H1 (cell line): ENCODE data around the gene RALGDS. TPM values are rescaled to one million over a fixed set of nuclear protein-coding genes. Genes with fewer than 3 reads are reported as not detected.

ENCODE experiments used
- CTCF ChIA-PET: fragments of 300-600 bp; sonication (Branson Sonifier 250); formaldehyde crosslinking; loops from one replicate; lab custom pipeline; 2021; ENCODE audit not compliant: partially characterized antibody; lab: Charles Lee
- POLR2A ChIA-PET: fragments of 300-600 bp; sonication (Branson Sonifier 250); formaldehyde crosslinking; loops from one replicate; lab custom pipeline; 2021; ENCODE audit warnings: inconsistent platforms; ENCODE audit not compliant: partially characterized antibody; lab: Charles Lee
- DNase-seq, 2 experiments: peaks; one replicate each; pipeline versions ENCODE4 v3.0.0 to v3.0.0-alpha.2; 2010 to 2022; ENCODE audit warnings: low spot score in 2 of 2, low read depth in 1 of 2, mixed read lengths in 1 of 2
- FAIRE-seq: peaks from 2 replicates; lab custom pipeline; 2011; peaks lifted over from hg19 to GRCh38; lab: Jason Lieb, UNC
- H2AFZ ChIP-seq: 2 replicates; pipeline ENCODE4 v1.8.1; 2012; ENCODE audit warnings: low read length, inconsistent platforms
- H2AK5ac ChIP-seq: 2 replicates; pipeline ENCODE4 v1.6.1; 2013; ENCODE audit warnings: low read depth, low read length
- H2BK120ac ChIP-seq: replicated peaks from 2 replicates; pipeline ENCODE3; 2013; ENCODE audit warnings: low read depth, low read length, inconsistent platforms
- H2BK12ac ChIP-seq: 2 replicates; pipeline ENCODE4 v1.6.1; 2013; ENCODE audit warnings: low read depth, low read length
- H2BK15ac ChIP-seq: 2 replicates; pipeline ENCODE4 v1.6.1; 2013; ENCODE audit warnings: low read length
- H2BK20ac ChIP-seq: 2 replicates; pipeline ENCODE4 v1.6.1; 2013; ENCODE audit warnings: low read length
- H2BK5ac ChIP-seq: 2 replicates; pipeline ENCODE4 v1.6.1; 2013; ENCODE audit warnings: low read depth, low read length
- H3K14ac ChIP-seq: 2 replicates; pipeline ENCODE4 v1.6.1; 2013; ENCODE audit warnings: inconsistent platforms; ENCODE audit not compliant: insufficient read length
- H3K18ac ChIP-seq: 2 replicates; pipeline ENCODE4 v1.6.1; 2013; ENCODE audit warnings: low read length; ENCODE audit errors: extremely low read depth
- H3K23ac ChIP-seq: 2 replicates; pipeline ENCODE4 v1.6.1; 2013; ENCODE audit warnings: inconsistent platforms; ENCODE audit not compliant: insufficient read length
- H3K23me2 ChIP-seq: 2 replicates; pipeline ENCODE4 v1.6.1; 2013; ENCODE audit warnings: low read depth, low read length
- H3K27ac ChIP-seq: 2 replicates; pipeline ENCODE4 v1.6.1; 2011; ENCODE audit warnings: low read depth, low read length, inconsistent platforms
- H3K27me3 ChIP-seq, 4 experiments: replicated peaks in 1 of 4; 1 replicate in 1 of 4; 2 replicates in 3 of 4; pipeline versions ENCODE4 v1.6.1 to v1.8.1; 2011 to 2013; ENCODE audit warnings: low read length in 3 of 4, mild to moderate bottlenecking in 3 of 4, inconsistent platforms in 2 of 4, mixed read lengths in 2 of 4, moderate library complexity in 1 of 4; ENCODE audit not compliant: control insufficient read depth in 3 of 4, insufficient read depth in 3 of 4; ENCODE audit errors: extremely low read depth in 1 of 4
- H3K36me3 ChIP-seq, 4 experiments: 2 replicates each; pipeline versions ENCODE4 v1.6.1 to v1.8.1; 2011 to 2013; ENCODE audit warnings: mild to moderate bottlenecking in 4 of 4, low read length in 3 of 4, moderate library complexity in 2 of 4, control low read depth in 1 of 4, inconsistent platforms in 1 of 4; ENCODE audit not compliant: insufficient read depth in 4 of 4, control insufficient read depth in 2 of 4
- H3K4ac ChIP-seq: replicated peaks from 2 replicates; pipeline ENCODE3; 2013; ENCODE audit warnings: low read length, low read depth, mixed read lengths, inconsistent platforms; ENCODE audit not compliant: insufficient read length
- H3K4me1 ChIP-seq, 4 experiments: replicated peaks in 1 of 4; 1 replicate in 1 of 4; 2 replicates in 3 of 4; pipeline versions ENCODE4 v1.6.1 to v1.8.1; 2011 to 2013; ENCODE audit warnings: low read length in 3 of 4, inconsistent platforms in 2 of 4, mixed read lengths in 1 of 4; ENCODE audit not compliant: insufficient read depth in 4 of 4, control insufficient read depth in 3 of 4
- H3K4me2 ChIP-seq, 2 experiments: 2 replicates each; pipeline versions ENCODE4 v1.6.1 to v1.8.1; 2011 to 2013; ENCODE audit warnings: low read depth in 2 of 2, low read length in 2 of 2, control low read depth in 1 of 2, inconsistent platforms in 1 of 2, mild to moderate bottlenecking in 1 of 2; ENCODE audit not compliant: insufficient read depth in 1 of 2
- H3K4me3 ChIP-seq, 4 experiments: fragments of 200-600, 300-600 bp in 1 of 4; sonication (generic), shearing (Covaris generic), sonication (Bioruptor Twin) in 1 of 4; 2 replicates each; pipeline versions ENCODE4 v1.5.1 to v1.8.1; 2011 to 2016; ENCODE audit warnings: low read length in 4 of 4, low read depth in 3 of 4, control low read depth in 2 of 4, inconsistent platforms in 2 of 4, mild to moderate bottlenecking in 2 of 4, mixed read lengths in 1 of 4, moderate library complexity in 1 of 4; ENCODE audit not compliant: insufficient read depth in 2 of 4; ENCODE audit errors: extremely low read depth in 1 of 4
- H3K56ac ChIP-seq: replicated peaks from 2 replicates; pipeline ENCODE3; 2013; ENCODE audit warnings: low read depth, mild to moderate bottlenecking, mixed read lengths, low read length, inconsistent platforms; ENCODE audit not compliant: insufficient read length
- H3K79me1 ChIP-seq: 2 replicates; pipeline ENCODE4 v1.6.1; 2013; ENCODE audit warnings: low read depth, low read length, control low read depth
- H3K79me2 ChIP-seq, 2 experiments: 2 replicates each; pipeline versions ENCODE4 v1.6.1 to v1.8.1; 2012 to 2013; ENCODE audit warnings: low read length in 2 of 2, mild to moderate bottlenecking in 2 of 2, inconsistent platforms in 1 of 2; ENCODE audit not compliant: insufficient read depth in 2 of 2, control insufficient read depth in 1 of 2
- H3K9ac ChIP-seq, 4 experiments: replicated peaks in 1 of 4; 1 replicate in 1 of 4; 2 replicates in 3 of 4; pipeline versions ENCODE4 v1.6.1 to v1.8.1; 2011 to 2013; ENCODE audit warnings: low read depth in 3 of 4, low read length in 3 of 4, control low read depth in 2 of 4, mild to moderate bottlenecking in 2 of 4, moderate library complexity in 2 of 4, inconsistent platforms in 1 of 4; ENCODE audit errors: extremely low read depth in 1 of 4
- H3K9me3 ChIP-seq, 2 experiments: 2 replicates each; pipeline versions ENCODE4 v1.6.1 to v1.8.1; 2012 to 2013; ENCODE audit warnings: mild to moderate bottlenecking in 2 of 2, moderate library complexity in 2 of 2, control low read depth in 1 of 2, inconsistent platforms in 1 of 2, low read depth in 1 of 2, low read length in 1 of 2, mixed read lengths in 1 of 2; ENCODE audit not compliant: insufficient read depth in 2 of 2
- H4K20me1 ChIP-seq, 2 experiments: replicated peaks in 1 of 2; 2 replicates each; pipeline versions ENCODE3 to v1.8.1; 2011 to 2013; ENCODE audit warnings: inconsistent platforms in 2 of 2, low read length in 2 of 2, mild to moderate bottlenecking in 1 of 2; ENCODE audit not compliant: insufficient read depth in 2 of 2, control insufficient read depth in 1 of 2
- H4K5ac ChIP-seq: 2 replicates; pipeline ENCODE4 v1.6.1; 2013; ENCODE audit warnings: low read length, low read depth, mixed read lengths, inconsistent platforms; ENCODE audit not compliant: insufficient read length
- H4K8ac ChIP-seq: 2 replicates; pipeline ENCODE4 v1.8.0; 2013; ENCODE audit warnings: mild to moderate bottlenecking, moderate library complexity, low read length, inconsistent platforms; ENCODE audit not compliant: insufficient read depth; ENCODE audit errors: extremely low read depth
- H4K91ac ChIP-seq: replicated peaks from 2 replicates; pipeline ENCODE3; 2013; ENCODE audit warnings: low read length, mixed read lengths, inconsistent platforms; ENCODE audit not compliant: insufficient read length
- ATF2 ChIP-seq: IDR thresholded peaks from 2 replicates; pipeline ENCODE4 v1.6.1; 2012; ENCODE audit warnings: low read length, inconsistent platforms
- E2F6 ChIP-seq: IDR thresholded peaks from 2 replicates; pipeline ENCODE4 v1.6.1; 2012; ENCODE audit warnings: inconsistent platforms
- KDM4A ChIP-seq: IDR thresholded peaks from one replicate; pipeline ENCODE4 v1.7.1; 2012; ENCODE audit warnings: low read depth, mild to moderate bottlenecking, moderate library complexity, low read length, inconsistent platforms; ENCODE audit not compliant: severe bottlenecking
- PHF8 ChIP-seq: fragments of 200-600 bp; sonication (generic); conservative IDR thresholded peaks from 2 replicates; pipeline ENCODE4 v1.7.1; 2012; ENCODE audit warnings: low read depth, mild to moderate bottlenecking, inconsistent platforms, low read length, moderate library complexity
- WGBS, 2 experiments: shearing (Covaris generic) in 1 of 2; methylation state at CpG; one replicate each; pipeline versions ENCODE4 v1.1.6 to v1.1.7; 2013 to 2015; ENCODE audit warnings: low lambda C conversion rate in 2 of 2, mixed read lengths in 2 of 2, inconsistent platforms in 1 of 2, low coverage in 1 of 2, missing lambda C conversion rate in 1 of 2; ENCODE audit not compliant: insufficient replicate concordance in 2 of 2, insufficient coverage in 1 of 2, insufficient read length in 1 of 2; ENCODE audit errors: extremely low coverage in 1 of 2, missing lambda C conversion rate in 1 of 2; 5-methylcytosine and 5-hydroxymethylcytosine counted together
- polyA plus RNA-seq, 7 experiments: library from polyadenylated mRNA; depleted of rRNA in 3 of 7; stranded (reverse) in 5 of 7; unstranded in 2 of 7; fragments of >200 nt in 5 of 7; fragments of 200-250 nt in 2 of 7; gene quantifications; 1 replicate in 5 of 7; 2 replicates in 1 of 7; 4 replicates in 1 of 7; pipeline versions ENCODE4 v1.2.1 to v1.2.3, GENCODE V29; 2011 to 2013; ENCODE audit warnings: missing spikeins in 2 of 7, mixed read lengths in 2 of 7
- total RNA-seq: library from RNA; stranded (reverse); fragmentation: NEBNext Ultra II Directional; extraction: Animal tissue kit (Norgen Biotek cat#: 25700); gene quantifications from 2 replicates; pipeline ENCODE4 v1.2.1, GENCODE V29; 2021

The RALGDS gene
- total and polyA plus RNA-seq, 2 of the 8 experiments (the other 6 are each of a cell fraction or from before 2014, with no cell fraction given) = 14.5 to 25.5 TPM

GRCh38 chr9:133120501-133121197 lies 391 bp downstream of the RALGDS start:
- WGBS, 2 experiments = 8% methylated on average over 41 of the region's 66 CpGs; no CpG with 5 or more reads in 1 of the 2 experiments
- no peak overlapping the region for H4K5ac ChIP-seq

More at GRCh38 chr9:133120501-133121197, 391 bp downstream of the RALGDS start:
- Histone ChIP-seq H4K20me1 (peaks cover 35 to 44% of the 10 kb centered on the region in 2 experiments), H4K91ac (no peak overlapping the region), H3K79me2 (no peaks in the 10 kb centered on the region), H2AFZ (no peak overlapping the region; the same call in 1 of the 2 replicates), H3K23me2 (peaks cover 13% of the 10 kb centered on the region; the same call in 1 of the 2 replicates), H3K18ac (peak overlapping the region; percentile 48; the same call in 1 of the 2 replicates), H3K4me1 (peaks cover 0 to 17% (median 7%) of the 10 kb centered on the region in 4 experiments; a peak in 6 of 7 replicates), H2AK5ac (no peak overlapping the region), H2BK120ac (no peak overlapping the region), H3K4me3 (peak overlapping the region; percentile 51 to 79 (median 56)), H3K9me3 (no peaks in the 10 kb centered on the region), H3K4me2 (peak overlapping the region; percentile 76 to 94), H4K8ac (peak overlapping the region; percentile 88), H3K27ac (no peak overlapping the region), H3K4ac (no peak overlapping the region), H3K36me3 (no peaks in the 10 kb centered on the region), H2BK20ac (no peak overlapping the region), H2BK5ac (no peak overlapping the region), H2BK12ac (no peak overlapping the region), H2BK15ac (no peak overlapping the region), H3K79me1 (no peaks in the 10 kb centered on the region), H3K23ac (no peak overlapping the region), H3K14ac (no peak overlapping the region), H3K56ac (no peak overlapping the region), H3K27me3 (peaks cover 0 to 48% (median 33%) of the 10 kb centered on the region in 4 experiments; a peak in 5 of 7 replicates), H3K9ac (peak overlapping the region; percentile 4 to 79 (median 48))
- POLR2A ChIA-PET = interaction anchor here (3.4 kb wide), 1 partner anchor 28 kb away, joined by 13 read pairs; no protein-coding TSS in a partner anchor
- CTCF ChIA-PET = interaction anchor here (0.6 to 8.6 kb wide), 5 partner anchors 13 to 74 kb away, joined by 3 to 56 read pairs (median 4); no protein-coding TSS in a partner anchor
- DNase-seq (peak in 1 of 2 experiments; percentile 67), FAIRE-seq (no peak)
- no peak for TF ChIP-seq ATF2
- 0 out of 2 replicates have a peak, but pooled peaks have one; percentile 28 for TF ChIP-seq PHF8
- TF ChIP-seq E2F6 = 0 out of 2 replicates have a peak, but pooled peaks have one; percentile 19
- peak; percentile 71 for TF ChIP-seq KDM4A
